Hematopoietic multipotent progenitor cell treated with erythropoietin and hydrocortisone succinate and interleukin-3 and kit ligand, for 6 days (in vitro differentiated cells): Measurements from ENCODE around the gene GLP2R.

Source experiments
- DNase-seq: peaks from one replicate; pipeline ENCODE4 v3.0.0-alpha.2; 2015

GLP2R gene

GRCh38 chr17:9814337-9814945 is 11.3 kb upstream of the GLP2R start:
- DNase-seq = no peak

GRCh38 chr17:9816472-9816871 is 9.3 kb upstream of the GLP2R start:
- DNase-seq = no peak

GRCh38 chr17:9817086-9817485 is 8.6 kb upstream of the GLP2R start:
- DNase-seq = no peak

GRCh38 chr17:9818760-9819159 is 7.0 kb upstream of the GLP2R start:
- DNase-seq = no peak

GRCh38 chr17:9820448-9820847 is 5.3 kb upstream of the GLP2R start:
- no peak for DNase-seq

- DNase-seq = no peak
These were observed 3.8 kb upstream of the GLP2R start, which contains the start of gene GSG1L2 for GRCh38 chr17:9821921-9822320. TSS of gene GSG1L2 (minus strand) at chr17:9822079. CDS start at chr17:9822071, 8 bp downstream.

GRCh38 chr17:9824094-9824493 is 1.6 kb upstream of the GLP2R start:
- DNase-seq = no peak

- DNase-seq = no peak
These were observed 856 bp upstream of the GLP2R start for GRCh38 chr17:9824797-9825338.

GRCh38 chr17:9828296-9829295 is 2.9 kb downstream of the GLP2R start:
- no peak for DNase-seq

- DNase-seq = no peak
These were observed 3.6 kb downstream of the GLP2R start for GRCh38 chr17:9829343-9829742.

GRCh38 chr17:9830711-9831110 is 5.0 kb downstream of the GLP2R start:
- DNase-seq = no peak

- DNase-seq = no peak
These were observed 8.2 kb downstream of the GLP2R start for GRCh38 chr17:9833922-9834321.

GRCh38 chr17:9837551-9838471 is 12.1 kb downstream of the GLP2R start:
- DNase-seq = no peak

- DNase-seq = no peak
These were observed 13.7 kb downstream of the GLP2R start for GRCh38 chr17:9839433-9839832.

- no peak for DNase-seq
These were observed 16.5 kb downstream of the GLP2R start for GRCh38 chr17:9842057-9842758.

- no peak for DNase-seq
These were observed 17.7 kb downstream of the GLP2R start for GRCh38 chr17:9843152-9844010.

- DNase-seq = no peak
These were observed 18.4 kb downstream of the GLP2R start for GRCh38 chr17:9844153-9844552.

- DNase-seq = no peak
These were observed 19.6 kb downstream of the GLP2R start for GRCh38 chr17:9845306-9845705.

GRCh38 chr17:9850151-9850550 is 24.4 kb downstream of the GLP2R start:
- DNase-seq = no peak

- DNase-seq = no peak
These were observed 28.5 kb downstream of the GLP2R start for GRCh38 chr17:9854255-9854654.

GRCh38 chr17:9855036-9855435 is 29.3 kb downstream of the GLP2R start:
- DNase-seq = no peak
